ENCODE measurements around the gene PLCH2. TPM values are rescaled to one million over a fixed set of nuclear protein-coding genes. Genes with fewer than 3 reads are reported as not detected.
A peak's percentile ranks its signal among the peaks of the same experiment; 100 is the strongest.
"Not testable (repeated sequence)": the region's sequence is repeated elsewhere in the genome, so short reads cannot be mapped to it uniquely, and the experiment has no call there.

The PLCH2 gene
- total RNA-seq, 1 donor from 2014 or later, result 2.9 TPM

DNA sequence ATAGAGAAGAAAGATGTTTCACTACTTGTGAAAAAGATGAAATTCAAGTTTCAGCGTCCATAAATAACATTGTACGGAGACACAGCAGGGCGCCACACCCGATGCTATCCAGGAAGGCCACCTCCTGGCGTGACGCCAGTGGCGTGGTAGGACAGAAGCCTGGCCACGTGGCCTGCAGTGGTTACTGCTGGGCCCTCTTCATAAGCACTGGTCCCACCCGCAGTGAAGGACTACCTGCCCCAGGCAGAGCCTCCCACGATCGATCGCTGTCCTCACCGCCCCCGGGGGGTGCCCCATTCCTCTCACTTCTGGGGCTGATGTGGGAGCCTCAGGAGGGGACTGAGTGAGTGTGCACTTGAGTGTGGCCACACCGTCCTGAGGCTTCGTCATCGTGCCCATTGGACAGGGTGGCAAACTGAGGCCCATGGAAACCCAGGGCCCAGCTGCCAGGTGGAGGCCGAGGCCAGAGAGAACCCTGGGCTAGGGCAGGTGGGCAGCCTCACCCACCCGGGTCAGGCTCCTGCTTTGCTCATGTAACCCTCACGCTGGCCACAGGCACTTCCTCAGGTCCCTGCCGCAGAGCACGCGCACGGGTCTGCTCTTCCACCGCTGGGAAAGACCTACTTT lies 65.6 kb downstream of the PLCH2 start:
- Mint-ChIP-seq H3K9me3 (no peaks in the 10 kb centered on the region), H3K27me3 (ENCODE audit: insufficient read depth) (peaks cover 18% of the 10 kb centered on the region), H3K4me3 (no peak overlapping the region), H3K4me1 (ENCODE audit: low read depth) (no peaks in the 10 kb centered on the region), H3K36me3 (ENCODE audit: low read depth) (no peaks in the 10 kb centered on the region), H3K27ac (no peak overlapping the region)
- no peak for DNase-seq (ENCODE audit: low spot score)
- intact Hi-C loops (cut with micrococcal nuclease), result loop anchor here (10.0 kb wide), 1 partner anchor 1363 kb away; the partner anchor contains the start of gene C1orf174

DNA sequence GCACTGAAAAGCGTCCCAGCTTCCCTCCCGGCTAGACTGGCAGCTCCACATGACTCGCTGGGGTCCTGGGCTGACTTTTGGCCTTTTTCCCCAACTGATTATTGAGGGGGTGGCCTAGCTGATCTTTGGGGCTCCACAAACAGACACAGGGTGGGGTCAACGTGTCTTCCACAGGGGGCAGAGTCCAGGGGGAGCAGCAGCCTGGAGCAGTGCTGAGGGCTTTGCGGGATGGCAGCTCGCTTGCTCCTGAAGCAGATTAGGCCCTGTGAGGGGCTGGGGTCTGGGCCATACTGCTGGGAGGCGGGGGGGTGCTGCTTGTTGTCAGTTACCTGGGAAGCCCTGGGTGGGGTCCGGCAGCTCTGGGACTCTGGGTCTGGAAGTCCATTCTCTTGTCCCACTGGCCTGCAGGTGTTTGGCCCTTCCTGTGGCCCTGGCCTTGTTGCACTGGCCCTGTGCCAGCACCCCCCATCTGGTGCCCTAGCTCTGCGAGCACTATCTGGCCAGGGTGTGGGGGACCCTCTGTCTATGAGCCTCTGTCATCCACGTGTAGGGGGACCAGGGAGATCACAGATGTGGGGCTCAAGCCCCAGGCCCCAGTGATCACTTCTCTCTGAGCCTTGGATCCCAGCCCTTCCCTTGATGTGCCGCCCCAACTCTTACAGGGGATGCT lies 66.3 kb downstream of the PLCH2 start:
- H3K9me3 Mint-ChIP-seq, result no peaks in the 10 kb centered on the region

DNA sequence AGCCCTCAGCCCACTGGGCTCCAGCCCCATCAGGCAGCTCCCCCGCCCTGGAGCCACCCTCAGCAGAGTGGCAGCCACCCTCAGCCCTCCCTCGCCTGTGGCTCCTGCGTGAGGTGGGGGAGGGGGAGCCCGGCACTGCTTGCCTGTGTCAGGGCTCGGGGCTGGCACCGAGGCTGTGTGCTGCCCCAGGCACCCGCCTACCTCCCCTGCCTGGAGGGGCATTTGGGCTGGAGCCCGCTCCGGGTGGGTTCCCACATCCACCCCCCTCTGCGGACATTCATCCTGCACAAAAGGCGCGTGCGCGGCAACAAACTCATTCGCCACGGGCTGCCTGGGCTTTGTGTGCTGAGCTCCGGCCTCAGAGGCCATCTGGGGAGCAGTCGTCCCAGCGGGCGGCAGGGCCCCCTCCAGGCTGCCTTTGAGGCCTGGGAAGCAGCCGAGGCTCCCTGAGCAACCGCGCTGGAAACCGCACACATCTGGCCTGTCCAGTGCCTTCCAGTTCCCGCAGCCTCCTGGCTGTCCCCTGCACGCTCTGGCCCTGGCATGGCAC lies 67.5 kb downstream of the PLCH2 start:
- no peak for DNase-seq (ENCODE audit: low spot score)
- Mint-ChIP-seq H3K4me1 (ENCODE audit: low read depth) (peaks cover 2% of the 10 kb centered on the region), H3K27me3 (ENCODE audit: insufficient read depth) (peaks cover 15% of the 10 kb centered on the region), H3K27ac (no peak overlapping the region), H3K36me3 (ENCODE audit: low read depth) (no peaks in the 10 kb centered on the region), H3K9me3 (no peaks in the 10 kb centered on the region), H3K4me3 (no peak overlapping the region)
- intact Hi-C loops (cut with micrococcal nuclease), result loop anchor here (10.0 kb wide), 1 partner anchor 1361 kb away; the partner anchor contains the start of gene C1orf174

More for the DNA sequence above, 66.3 kb downstream of the PLCH2 start:
- Mint-ChIP-seq H3K27me3 (ENCODE audit: insufficient read depth) (peaks cover 18% of the 10 kb centered on the region), H3K27ac (no peak overlapping the region), H3K4me1 (ENCODE audit: low read depth) (no peaks in the 10 kb centered on the region), H3K4me3 (no peak overlapping the region), H3K36me3 (ENCODE audit: low read depth) (no peaks in the 10 kb centered on the region)
- DNase-seq (ENCODE audit: low spot score), result no peak
- intact Hi-C loops (cut with micrococcal nuclease), result loop anchor here (10.0 kb wide), 1 partner anchor 1362 kb away; the partner anchor contains the start of gene C1orf174

DNA sequence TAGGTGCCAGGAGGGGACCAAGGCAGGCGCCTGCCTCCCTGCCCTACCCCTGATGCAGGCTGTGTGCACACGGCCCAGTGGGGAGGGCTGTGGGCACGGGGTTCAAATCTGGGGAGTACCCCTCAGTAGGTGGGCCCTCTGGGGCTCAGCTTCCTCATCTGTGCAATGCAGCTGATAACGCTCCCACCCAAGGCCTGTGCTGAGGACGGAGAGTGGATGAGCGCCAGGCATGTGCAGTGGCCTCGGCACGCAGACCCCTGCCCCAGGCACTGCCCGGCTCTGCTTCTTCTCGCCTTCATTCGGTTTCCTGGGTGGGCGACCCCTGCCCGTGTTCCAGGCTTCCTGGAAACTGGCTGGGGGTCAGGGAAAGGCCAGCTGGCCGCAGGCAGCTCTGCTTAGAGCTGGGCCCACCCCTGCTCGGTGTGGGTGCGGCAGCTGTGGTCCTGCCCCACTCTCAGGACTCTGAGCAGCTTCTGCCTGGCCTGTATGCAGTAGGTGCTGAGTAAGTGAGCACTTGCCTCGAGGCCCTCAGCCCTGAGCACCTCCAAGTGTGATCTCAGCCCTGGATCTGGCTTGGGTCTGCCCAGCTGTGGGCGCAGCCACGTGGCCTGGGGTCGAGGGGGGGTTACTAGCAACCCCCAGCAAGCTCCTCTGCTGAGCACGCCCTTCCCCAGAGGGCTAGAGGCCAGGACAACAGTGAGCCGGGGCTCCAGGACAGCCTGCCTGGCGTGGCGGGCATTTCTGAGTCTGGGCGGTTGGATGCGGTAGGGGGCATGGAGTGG lies 68.2 kb downstream of the PLCH2 start:
- Mint-ChIP-seq H3K4me1 (ENCODE audit: low read depth) (peaks cover 7% of the 10 kb centered on the region), H3K4me3 (no peak overlapping the region), H3K27me3 (ENCODE audit: insufficient read depth) (peaks cover 13% of the 10 kb centered on the region), H3K36me3 (ENCODE audit: low read depth) (no peaks in the 10 kb centered on the region), H3K27ac (no peak overlapping the region), H3K9me3 (no peaks in the 10 kb centered on the region)
- no peak for DNase-seq (ENCODE audit: low spot score)
- intact Hi-C loops (cut with micrococcal nuclease), result loop anchor here (10.0 kb wide), 1 partner anchor 1361 kb away; the partner anchor contains the start of gene C1orf174

DNA sequence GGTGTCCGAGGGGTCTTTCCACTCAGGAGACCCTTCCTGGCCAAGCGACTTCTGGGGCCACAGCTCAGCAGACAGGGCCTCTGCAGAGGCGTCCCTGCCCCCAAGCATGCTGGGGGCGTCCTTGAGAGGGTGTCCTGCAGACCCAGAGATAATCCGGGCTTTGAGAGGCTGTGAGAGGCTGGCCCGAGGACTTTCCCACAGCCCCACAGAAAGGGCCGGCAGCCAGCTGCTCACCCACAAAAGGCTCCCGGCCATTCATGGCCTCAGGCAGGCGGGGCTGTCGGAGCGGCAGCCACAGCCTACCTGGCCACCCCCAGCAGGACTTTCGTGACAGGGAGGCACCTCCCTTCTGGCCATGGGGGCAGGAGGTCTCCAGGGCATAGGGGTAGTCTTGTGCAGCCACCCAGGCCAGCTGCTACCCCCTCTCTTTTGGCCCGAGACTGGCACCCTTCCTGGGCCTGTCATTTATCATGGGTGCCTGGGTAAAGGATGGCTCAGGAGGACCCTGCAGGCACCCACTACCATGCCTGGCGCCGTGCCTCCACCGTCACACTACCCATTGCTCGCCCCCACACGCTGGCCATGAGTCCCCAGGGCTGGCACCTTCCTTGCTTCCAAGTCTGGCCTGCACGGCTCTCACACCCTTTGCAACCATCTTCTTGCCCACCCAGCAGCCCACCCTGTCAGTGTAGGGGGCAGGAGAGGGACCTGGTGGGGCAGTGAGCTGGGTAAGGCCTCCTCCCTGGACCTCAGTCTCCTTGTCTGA lies 69.0 kb downstream of the PLCH2 start:
- no peaks in the 10 kb centered on the region for H3K9me3 Mint-ChIP-seq
- H3K4me3 Mint-ChIP-seq, result no peak overlapping the region
- no peak overlapping the region for H3K27ac Mint-ChIP-seq

DNA sequence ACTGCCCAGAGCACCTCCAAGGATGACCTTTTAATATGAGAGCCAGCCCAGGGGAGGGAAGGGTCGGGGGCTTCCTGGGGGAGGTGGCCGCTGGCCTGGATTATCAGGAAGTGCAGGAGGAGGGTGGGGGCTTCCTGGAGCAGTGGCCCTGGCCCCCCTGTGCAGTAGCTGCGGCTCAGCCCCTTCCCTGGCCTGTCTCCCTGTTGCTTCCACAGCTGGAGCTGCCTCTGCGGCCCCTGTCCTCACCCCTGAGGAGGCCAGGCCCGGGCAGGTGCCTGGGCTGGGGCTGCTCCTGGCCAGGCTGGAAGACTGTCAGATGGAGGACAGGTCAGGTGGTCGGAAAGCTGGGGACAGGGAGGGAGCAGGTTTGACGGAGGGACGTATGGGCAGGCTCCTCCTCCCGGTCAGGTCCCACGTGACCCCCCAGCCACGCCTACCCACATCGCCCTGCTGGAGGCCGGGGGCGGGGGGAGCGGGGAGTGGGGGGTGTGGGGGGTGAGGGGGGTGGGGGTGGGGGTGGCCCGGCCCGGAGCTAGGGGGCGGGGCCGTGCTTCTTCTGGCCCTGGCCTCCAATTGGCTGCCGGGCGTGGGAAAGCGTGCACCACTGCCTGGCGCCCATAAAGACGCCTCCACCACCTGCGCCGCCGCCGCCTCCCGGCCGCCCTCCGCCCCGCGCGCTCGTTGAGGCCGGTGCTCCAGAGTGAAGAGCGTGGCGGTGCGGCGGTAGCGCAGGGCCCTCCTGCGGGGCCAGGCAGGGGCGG lies 69.8 kb downstream of the PLCH2 start:
- intact Hi-C loops (cut with micrococcal nuclease), result loop anchor here (1.0 to 10.0 kb wide), 4 partner anchors 244 to 1359 kb away; partner anchors contain the start of genes C1orf174 and FAAP20
- Mint-ChIP-seq H3K9me3 (no peaks in the 10 kb centered on the region), H3K4me3 (peak overlapping the region; percentile 91), H3K27ac (peak overlapping the region; percentile 61), H3K4me1 (ENCODE audit: low read depth) (peaks cover 7% of the 10 kb centered on the region), H3K27me3 (ENCODE audit: insufficient read depth) (peaks cover 13% of the 10 kb centered on the region), H3K36me3 (ENCODE audit: low read depth) (no peaks in the 10 kb centered on the region)
- peak; percentile 87 for DNase-seq (ENCODE audit: low spot score)

More for the DNA sequence above, 69.0 kb downstream of the PLCH2 start:
- Mint-ChIP-seq H3K27me3 (ENCODE audit: insufficient read depth) (peaks cover 13% of the 10 kb centered on the region), H3K36me3 (ENCODE audit: low read depth) (no peaks in the 10 kb centered on the region), H3K4me1 (ENCODE audit: low read depth) (peaks cover 7% of the 10 kb centered on the region)
- intact Hi-C loops (cut with micrococcal nuclease), result loop anchor here (5.0 to 10.0 kb wide), 2 partner anchors 243 to 1360 kb away; partner anchors contain the start of gene C1orf174
- DNase-seq (ENCODE audit: low spot score), result no peak

DNA sequence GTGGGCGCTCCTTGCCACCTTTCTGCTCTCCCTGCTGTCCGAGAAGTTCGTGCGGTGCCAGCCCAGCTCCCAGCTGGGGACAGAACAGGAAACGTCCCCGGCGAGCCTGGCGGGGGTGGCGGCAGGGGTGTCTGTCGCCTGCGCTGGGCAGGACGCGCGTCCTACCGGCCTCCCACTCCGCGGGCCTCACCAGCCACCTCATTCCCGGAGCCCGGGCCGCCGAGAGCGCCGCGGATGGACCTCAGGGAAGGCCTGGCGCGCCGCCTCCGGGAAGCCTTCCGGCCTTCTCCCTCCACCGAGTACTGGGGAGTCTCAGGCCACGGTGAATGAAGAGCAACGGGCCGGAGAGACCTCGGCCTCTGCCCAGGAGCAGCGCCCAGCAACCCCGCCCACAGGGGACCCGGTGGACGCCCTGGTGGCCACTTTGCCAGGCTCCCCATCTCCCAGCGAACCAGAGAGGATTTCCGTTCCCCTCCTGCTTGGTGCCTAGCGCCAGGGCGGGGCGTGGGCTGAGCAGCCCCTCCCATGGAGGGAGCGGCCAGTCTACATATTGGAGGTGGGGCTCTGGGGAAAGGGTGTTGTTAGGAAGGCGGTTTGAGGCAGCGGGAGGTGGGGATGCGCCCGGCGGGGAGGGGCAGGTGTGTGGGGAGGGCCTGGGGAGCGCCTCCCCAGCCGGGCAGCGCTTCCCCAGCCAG lies 70.6 kb downstream of the PLCH2 start:
- Mint-ChIP-seq H3K4me3 (peak overlapping the region; percentile 91), H3K27me3 (ENCODE audit: insufficient read depth) (peaks cover 9% of the 10 kb centered on the region), H3K27ac (peak overlapping the region; percentile 99), H3K36me3 (ENCODE audit: low read depth) (no peaks in the 10 kb centered on the region), H3K9me3 (no peaks in the 10 kb centered on the region), H3K4me1 (ENCODE audit: low read depth) (peaks cover 7% of the 10 kb centered on the region)
- peak; percentile 88 for DNase-seq (ENCODE audit: low spot score)
- intact Hi-C loops (cut with micrococcal nuclease), result loop anchor here (1.0 to 10.0 kb wide), 10 partner anchors 20 to 1358 kb away; partner anchors contain the start of genes C1orf174, FAAP20, MORN1 and PANK4

DNA sequence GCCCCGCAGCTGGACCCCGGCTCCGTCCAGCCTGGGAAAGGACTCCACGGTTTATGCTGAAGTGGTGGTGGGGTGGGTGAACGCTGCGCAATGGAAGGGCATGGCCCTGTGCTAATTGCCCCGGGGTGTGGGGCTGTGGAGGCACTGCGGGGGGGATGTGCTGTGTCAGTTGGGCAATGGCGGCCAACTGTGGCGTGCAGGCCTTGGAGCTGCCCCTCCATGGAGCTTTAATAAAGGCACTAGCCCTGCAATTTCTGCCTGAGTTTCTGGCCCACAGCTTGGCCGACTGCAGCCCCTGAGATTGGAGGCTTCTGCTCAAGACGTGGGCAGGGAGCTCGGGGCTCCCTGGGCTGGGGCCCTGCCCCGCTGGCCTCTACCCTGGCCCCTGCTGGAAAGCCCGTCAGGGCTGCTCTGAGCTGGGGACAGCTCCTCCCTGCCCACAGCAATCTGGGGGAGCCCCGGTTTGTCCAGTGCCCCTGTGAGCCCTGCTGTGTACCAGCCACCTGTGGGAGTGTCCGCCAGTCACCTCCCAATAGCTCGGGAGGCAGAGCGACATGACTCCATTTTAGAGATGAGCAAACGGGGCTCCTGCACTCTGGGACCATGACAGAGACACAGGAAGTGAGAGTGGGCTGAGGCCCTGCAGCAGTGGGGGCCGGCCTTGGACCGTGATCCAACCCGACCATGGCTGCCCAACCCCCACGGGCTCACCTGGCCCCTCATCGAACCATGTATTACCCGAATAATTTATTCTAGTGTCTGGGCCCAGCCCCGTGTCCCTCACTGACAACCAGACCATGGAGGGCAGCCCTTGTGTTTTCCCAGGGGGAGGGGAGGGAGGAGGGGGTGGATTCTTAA lies 71.3 kb downstream of the PLCH2 start:
- H3K4me1 Mint-ChIP-seq (ENCODE audit: low read depth), result peaks cover 7% of the 10 kb centered on the region
- H3K4me3 Mint-ChIP-seq, result peak overlapping the region; percentile 91
- peak; percentile 55 for DNase-seq (ENCODE audit: low spot score)
- intact Hi-C loops (cut with micrococcal nuclease), result loop anchor here (1.0 to 10.0 kb wide), 11 partner anchors 9 to 1357 kb away; partner anchors contain the start of genes C1orf174, FAAP20, MORN1 and PANK4
- H3K36me3 Mint-ChIP-seq (ENCODE audit: low read depth), result no peaks in the 10 kb centered on the region
- peak overlapping the region; percentile 99 for H3K27ac Mint-ChIP-seq
- peaks cover 5% of the 10 kb centered on the region for H3K27me3 Mint-ChIP-seq (ENCODE audit: insufficient read depth)
- no peaks in the 10 kb centered on the region for H3K9me3 Mint-ChIP-seq

DNA sequence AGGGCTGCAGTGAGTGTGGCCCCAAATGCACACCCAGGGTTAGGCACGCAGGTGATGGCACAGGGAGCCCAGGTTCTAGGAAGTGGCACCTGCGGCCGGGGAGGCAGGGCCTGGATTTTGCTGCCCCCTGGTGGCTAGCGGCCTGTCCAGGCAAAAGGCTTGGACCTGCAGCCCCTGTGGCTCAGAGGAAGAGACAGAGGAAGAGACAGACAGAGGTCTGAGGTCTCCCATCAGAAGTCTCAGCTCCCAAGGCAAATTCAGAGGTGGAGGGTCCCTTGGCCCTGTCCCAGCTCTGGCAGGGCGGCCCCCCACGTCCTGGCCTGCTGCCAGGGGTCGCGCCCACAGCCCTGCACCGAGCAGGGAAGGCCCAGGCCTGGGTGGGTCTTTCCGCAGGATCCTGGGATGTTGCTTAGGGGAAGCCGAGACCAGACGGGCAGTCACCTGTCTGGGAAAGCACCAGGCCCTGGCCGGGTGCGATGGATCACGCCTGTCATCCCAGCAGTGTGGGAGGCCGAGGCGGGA lies 72.0 kb downstream of the PLCH2 start:
- H3K4me1 Mint-ChIP-seq (ENCODE audit: low read depth), result peaks cover 7% of the 10 kb centered on the region
- intact Hi-C loops (cut with micrococcal nuclease), result loop anchor here (1.0 to 10.0 kb wide), 4 partner anchors 8 to 1357 kb away; partner anchors contain the start of genes C1orf174 and TNFRSF14
- peak overlapping the region; percentile 99 for H3K27ac Mint-ChIP-seq
- H3K36me3 Mint-ChIP-seq (ENCODE audit: low read depth), result no peaks in the 10 kb centered on the region
- peak; percentile 71 for DNase-seq (ENCODE audit: low spot score)
- peaks cover 2% of the 10 kb centered on the region for H3K27me3 Mint-ChIP-seq (ENCODE audit: insufficient read depth)
- peak overlapping the region; percentile 91 for H3K4me3 Mint-ChIP-seq
- H3K9me3 Mint-ChIP-seq, result no peaks in the 10 kb centered on the region

DNA sequence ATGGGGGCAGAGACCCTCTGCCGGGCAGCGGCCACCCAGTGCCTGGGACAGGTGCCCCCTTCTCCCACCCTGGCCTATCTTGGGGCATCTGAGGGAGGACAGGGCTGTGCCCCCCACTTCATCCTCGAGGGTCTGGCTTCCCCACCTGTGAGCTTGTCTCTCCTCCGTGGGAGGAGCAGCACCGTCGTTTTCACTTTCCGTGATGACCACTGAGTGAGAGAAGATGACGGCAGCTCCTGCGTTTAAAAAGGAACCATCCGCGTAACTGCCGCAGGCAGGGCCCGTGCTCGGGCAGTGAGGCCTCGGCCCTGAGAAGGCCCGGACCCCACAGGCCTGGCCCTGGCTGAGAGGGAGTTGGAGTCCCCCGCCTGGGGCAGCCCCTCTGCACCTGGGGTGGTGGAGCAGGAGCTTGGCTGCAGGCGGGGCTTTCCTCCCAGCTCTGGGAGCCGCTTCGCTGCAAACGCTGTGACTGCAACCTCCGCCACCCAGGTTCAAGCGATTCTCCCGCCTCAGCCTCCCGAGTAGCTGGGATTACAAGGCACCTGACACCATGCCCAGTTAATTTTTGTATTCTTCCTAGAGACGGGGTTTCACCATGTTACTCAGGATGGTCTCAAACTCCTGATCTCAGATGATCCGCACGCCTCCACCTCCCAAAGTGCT lies 73.4 kb downstream of the PLCH2 start:
- Mint-ChIP-seq H3K27ac (peak overlapping the region; percentile 99), H3K4me1 (ENCODE audit: low read depth) (peaks cover 13% of the 10 kb centered on the region), H3K4me3 (peak overlapping the region; percentile 91)
- intact Hi-C loops (cut with micrococcal nuclease), result loop anchor here (5.0 to 10.0 kb wide), 2 partner anchors 247 to 1355 kb away; partner anchors contain the start of gene C1orf174
- not testable (repeated sequence) for H3K9me3 Mint-ChIP-seq; H3K27me3 Mint-ChIP-seq (ENCODE audit: insufficient read depth); H3K36me3 Mint-ChIP-seq (ENCODE audit: low read depth); DNase-seq (ENCODE audit: low spot score)

Measured in activated T-helper 1 cell treated with anti-CD3 and anti-CD28 coated beads, Interleukin-12 subunit alpha, Interleukin-12 subunit beta, Interleukin-2, Interleukin-4 antibody, amounts not matched to agents 30 ng/mL and 10 ng/mL and 1 ng/mL, durations not matched to agents 14 hours and 24 hours and 36 hours (primary cell).